Muscle of leg (tissue), 16 donors: ENCODE data around the gene ANAPC16. TPM values are rescaled to one million over a fixed set of nuclear protein-coding genes. Genes with fewer than 3 reads are reported as not detected.
A peak's percentile ranks its signal among the peaks of the same experiment; 100 is the strongest.

Experiments used
- DNase-seq: peaks from one replicate; pipeline ENCODE4 v3.0.0; 2013
- H3K27ac ChIP-seq: one replicate; pipeline ENCODE4 v1.5.1; 2013; ENCODE audit warnings: mild to moderate bottlenecking, low read length, control low read depth
- H3K27me3 ChIP-seq: one replicate; pipeline ENCODE4 v1.6.1; 2013; ENCODE audit warnings: low read length; ENCODE audit not compliant: control insufficient read depth, insufficient read depth
- H3K36me3 ChIP-seq: one replicate; pipeline ENCODE4 v1.6.1; 2013; ENCODE audit warnings: low read length; ENCODE audit not compliant: control insufficient read depth, insufficient read depth
- H3K4me1 ChIP-seq: one replicate; pipeline ENCODE4 v1.6.1; 2013; ENCODE audit warnings: low read length; ENCODE audit not compliant: control insufficient read depth, insufficient read depth
- H3K4me3 ChIP-seq: one replicate; pipeline ENCODE4 v1.5.1; 2013; ENCODE audit warnings: low read length, control low read depth
- H3K9me3 ChIP-seq: replicated peaks from 2 replicates; pipeline ENCODE4 v1.6.1; 2013; ENCODE audit warnings: low read depth, low read length; ENCODE audit not compliant: control insufficient read depth
- WGBS: methylation state at CpG from one replicate; pipeline ENCODE4 v1.1.5; 2013; ENCODE audit warnings: missing lambda C conversion rate; ENCODE audit not compliant: insufficient coverage; 5-methylcytosine and 5-hydroxymethylcytosine counted together
- long read RNA-seq, 11 donors: transcript quantifications; one replicate each; lab custom pipeline, GENCODE V29; 2026
- polyA plus RNA-seq, 8 donors: library from polyadenylated mRNA; unstranded; fragments of 120-200 nt; gene quantifications; one replicate each; pipeline versions ENCODE4 v1.2.1 to v1.2.3, GENCODE V29; 2013; ENCODE audit warnings: inconsistent platforms in 1 of 8, low replicate concordance in 1 of 8; ENCODE audit not compliant: insufficient read length in 8 of 8, insufficient read depth in 1 of 8
- total RNA-seq: library from RNA; stranded (reverse); fragments of 120-200 nt; gene quantifications from one replicate; pipeline ENCODE4 v1.2.4, GENCODE V29; 2013

Gene ANAPC16
- total RNA-seq (103 TPM), polyA plus RNA-seq (100 to 1,000 TPM; 110 to 139 (median 118) TPM)
- long read RNA-seq, donor 1, transcript ANAPC16-201 (4 exons, 3,195 nt): major isoform, 22 of 37 reads
- long read RNA-seq, donor 1, partial matches to known transcripts: 0 of 37 reads
- long read RNA-seq, donor 1, other reads (novel, unspliced or antisense): 8 of 37 reads
- long read RNA-seq, donor 2, partial matches to known transcripts: 0 of 3 reads
- long read RNA-seq, donor 2, other reads (novel, unspliced or antisense): 0 of 3 reads
- long read RNA-seq, donor 3, transcript ANAPC16-202 (3 exons, 1,828 nt): minor isoform, 5 of 95 reads
- long read RNA-seq, donor 3, transcript ANAPC16-205 (5 exons, 3,567 nt): minor isoform, 17 of 95 reads
- long read RNA-seq, donor 3, transcript ANAPC16-201 (4 exons, 3,195 nt): major isoform, 39 of 95 reads
- long read RNA-seq, donor 3, partial matches to known transcripts: 0 of 95 reads
- long read RNA-seq, donor 3, other reads (novel, unspliced or antisense): 30 of 95 reads
- long read RNA-seq, donor 4, transcript ANAPC16-201 (4 exons, 3,195 nt): major isoform, 20 of 61 reads
- long read RNA-seq, donor 4, partial matches to known transcripts: 0 of 61 reads
- long read RNA-seq, donor 4, other reads (novel, unspliced or antisense): 31 of 61 reads
- long read RNA-seq, donor 5, transcript ANAPC16-201 (4 exons, 3,195 nt): major isoform, 65 of 151 reads
- long read RNA-seq, donor 5, transcript ANAPC16-205 (5 exons, 3,567 nt): minor isoform, 10 of 151 reads
- long read RNA-seq, donor 5, transcript ANAPC16-203 (3 exons, 734 nt): minor isoform, 10 of 151 reads
- long read RNA-seq, donor 5, partial matches to known transcripts: 17 of 151 reads
- long read RNA-seq, donor 5, other reads (novel, unspliced or antisense): 46 of 151 reads
- long read RNA-seq, donor 6, transcript ANAPC16-205 (5 exons, 3,567 nt): minor isoform, 8 of 223 reads
- long read RNA-seq, donor 6, transcript ANAPC16-203 (3 exons, 734 nt): minor isoform, 13 of 223 reads
- long read RNA-seq, donor 6, transcript ANAPC16-201 (4 exons, 3,195 nt): major isoform, 47 of 223 reads
- long read RNA-seq, donor 6, partial matches to known transcripts: 110 of 223 reads
- long read RNA-seq, donor 6, other reads (novel, unspliced or antisense): 41 of 223 reads
- long read RNA-seq, donor 7, transcript ANAPC16-201 (4 exons, 3,195 nt): major isoform, 43 of 87 reads
- long read RNA-seq, donor 7, transcript ANAPC16-203 (3 exons, 734 nt): minor isoform, 6 of 87 reads
- long read RNA-seq, donor 7, transcript ANAPC16-202 (3 exons, 1,828 nt): minor isoform, 5 of 87 reads
- long read RNA-seq, donor 7, partial matches to known transcripts: 0 of 87 reads
- long read RNA-seq, donor 7, other reads (novel, unspliced or antisense): 31 of 87 reads
- long read RNA-seq, donor 8, transcript ANAPC16-203 (3 exons, 734 nt): minor isoform, 6 of 99 reads
- long read RNA-seq, donor 8, transcript ANAPC16-201 (4 exons, 3,195 nt): major isoform, 22 of 99 reads
- long read RNA-seq, donor 8, partial matches to known transcripts: 42 of 99 reads
- long read RNA-seq, donor 8, other reads (novel, unspliced or antisense): 22 of 99 reads
- long read RNA-seq, donor 9, transcript ANAPC16-201 (4 exons, 3,195 nt): major isoform, 26 of 59 reads
- long read RNA-seq, donor 9, transcript ANAPC16-203 (3 exons, 734 nt): minor isoform, 5 of 59 reads
- long read RNA-seq, donor 9, partial matches to known transcripts: 0 of 59 reads
- long read RNA-seq, donor 9, other reads (novel, unspliced or antisense): 26 of 59 reads
- long read RNA-seq, donor 10, transcript ANAPC16-202 (3 exons, 1,828 nt): minor isoform, 7 of 119 reads
- long read RNA-seq, donor 10, transcript ANAPC16-203 (3 exons, 734 nt): minor isoform, 7 of 119 reads
- long read RNA-seq, donor 10, transcript ANAPC16-205 (5 exons, 3,567 nt): minor isoform, 6 of 119 reads
- long read RNA-seq, donor 10, transcript ANAPC16-201 (4 exons, 3,195 nt): major isoform, 45 of 119 reads
- long read RNA-seq, donor 10, partial matches to known transcripts: 26 of 119 reads
- long read RNA-seq, donor 10, other reads (novel, unspliced or antisense): 28 of 119 reads
- long read RNA-seq, donor 11, transcript ANAPC16-203 (3 exons, 734 nt): minor isoform, 6 of 75 reads
- long read RNA-seq, donor 11, transcript ANAPC16-201 (4 exons, 3,195 nt): major isoform, 24 of 75 reads
- long read RNA-seq, donor 11, partial matches to known transcripts: 12 of 75 reads
- long read RNA-seq, donor 11, other reads (novel, unspliced or antisense): 27 of 75 reads

GRCh38 chr10:72215611-72216549 is at the start of gene ANAPC16, which contains the start of gene ASCC1:
Gene ANAPC16, plus strand, starts transcription at chr10:72216012. Its CDS starts 7,903 bp downstream, at chr10:72223915.
Gene ASCC1, minus strand, starts transcription at chr10:72216276. Its CDS starts 2,978 bp downstream, at chr10:72213298.
- H3K4me3 ChIP-seq: peak within 1 kb of the TSS; percentile 80
- peak; percentile 98 for DNase-seq
- peaks cover 14% of the 10 kb centered on the region for H3K4me1 ChIP-seq
- no peaks in the 10 kb centered on the region for H3K9me3 ChIP-seq
- H3K36me3 ChIP-seq: peaks cover 7% of the 10 kb centered on the region
- H3K27ac ChIP-seq: peak within 1 kb of the TSS; percentile 100
- 1% methylated on average over 43 of the region's 64 CpGs for WGBS
- no peaks in the 10 kb centered on the region for H3K27me3 ChIP-seq

GRCh38 chr10:72167118-72167517 is 48.7 kb upstream of the ANAPC16 start:
- Histone ChIP-seq H3K27me3 (no peaks in the 10 kb centered on the region), H3K9me3 (no peaks in the 10 kb centered on the region), H3K36me3 (no peaks in the 10 kb centered on the region), H3K4me3 (no peak overlapping the region), H3K27ac (no peak overlapping the region), H3K4me1 (no peaks in the 10 kb centered on the region)
- DNase-seq: no peak
- WGBS: no CpG with 5 or more reads among the region's 3 CpGs

- Histone ChIP-seq H3K27me3 (no peaks in the 10 kb centered on the region), H3K4me1 (no peaks in the 10 kb centered on the region), H3K36me3 (no peaks in the 10 kb centered on the region), H3K27ac (no peak overlapping the region), H3K9me3 (no peaks in the 10 kb centered on the region), H3K4me3 (no peak overlapping the region)
- WGBS: 95% methylated on average over 3 of the region's 4 CpGs
- no peak for DNase-seq
These were observed 45.5 kb upstream of the ANAPC16 start for GRCh38 chr10:72170263-72170662.

GRCh38 chr10:72170733-72171132 is 45.1 kb upstream of the ANAPC16 start:
- H3K36me3 ChIP-seq: peaks cover under 1% of the 10 kb centered on the region
- H3K9me3 ChIP-seq: no peaks in the 10 kb centered on the region
- no peak for DNase-seq
- H3K4me3 ChIP-seq: no peak overlapping the region
- H3K27ac ChIP-seq: no peak overlapping the region
- H3K4me1 ChIP-seq: no peaks in the 10 kb centered on the region
- WGBS: no CpG with 5 or more reads among the region's 4 CpGs
- no peaks in the 10 kb centered on the region for H3K27me3 ChIP-seq

GRCh38 chr10:72171175-72171630 is 44.6 kb upstream of the ANAPC16 start:
- Histone ChIP-seq H3K27me3 (no peaks in the 10 kb centered on the region), H3K9me3 (no peaks in the 10 kb centered on the region), H3K4me1 (no peaks in the 10 kb centered on the region), H3K36me3 (peaks cover 2% of the 10 kb centered on the region), H3K4me3 (no peak overlapping the region), H3K27ac (no peak overlapping the region)
- no peak for DNase-seq
- 82% methylated on average over 7 of the region's 7 CpGs for WGBS

GRCh38 chr10:72173262-72173618 is 42.6 kb upstream of the ANAPC16 start:
- no peak overlapping the region for H3K27ac ChIP-seq

GRCh38 chr10:72173619-72174296 is 42.1 kb upstream of the ANAPC16 start:
- no peaks in the 10 kb centered on the region for H3K9me3 ChIP-seq
- WGBS: 93% methylated on average over 5 of the region's 7 CpGs
- no peak for DNase-seq
- no peak overlapping the region for H3K4me3 ChIP-seq
- no peaks in the 10 kb centered on the region for H3K27me3 ChIP-seq
- H3K27ac ChIP-seq: no peak overlapping the region
- no peaks in the 10 kb centered on the region for H3K4me1 ChIP-seq
- peaks cover 8% of the 10 kb centered on the region for H3K36me3 ChIP-seq

More at GRCh38 chr10:72173262-72173618, 42.6 kb upstream of the ANAPC16 start:
- Histone ChIP-seq H3K9me3 (no peaks in the 10 kb centered on the region), H3K4me3 (no peak overlapping the region), H3K4me1 (no peaks in the 10 kb centered on the region), H3K27me3 (no peaks in the 10 kb centered on the region), H3K36me3 (peaks cover 4% of the 10 kb centered on the region)
- WGBS: no CpG with 5 or more reads among the region's 3 CpGs
- no peak for DNase-seq
